ENCODE results near the gene ABTB2.

The ABTB2 gene

DNA sequence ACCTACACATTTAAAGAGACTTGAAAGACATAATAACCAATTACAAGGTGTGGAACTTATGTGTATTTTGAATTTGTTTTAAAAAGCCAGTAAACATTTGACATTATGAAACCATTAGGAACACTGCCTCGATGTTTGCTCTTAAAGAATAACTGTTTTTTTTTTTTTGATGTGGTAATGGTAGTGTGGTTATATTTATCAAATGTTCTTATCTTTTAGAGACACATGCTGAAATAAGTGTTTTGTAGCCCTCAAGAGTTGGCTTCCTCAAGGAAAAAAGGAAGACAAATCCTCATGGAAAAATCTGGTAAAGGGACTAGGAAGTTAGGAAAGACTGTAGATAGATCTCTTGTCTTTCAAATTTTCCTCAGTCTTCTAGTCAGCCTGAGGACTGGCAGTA, 2.2 kb upstream of the ABTB2 start:
- DNase-seq (ENCODE audit: low read depth) = no peak

DNA sequence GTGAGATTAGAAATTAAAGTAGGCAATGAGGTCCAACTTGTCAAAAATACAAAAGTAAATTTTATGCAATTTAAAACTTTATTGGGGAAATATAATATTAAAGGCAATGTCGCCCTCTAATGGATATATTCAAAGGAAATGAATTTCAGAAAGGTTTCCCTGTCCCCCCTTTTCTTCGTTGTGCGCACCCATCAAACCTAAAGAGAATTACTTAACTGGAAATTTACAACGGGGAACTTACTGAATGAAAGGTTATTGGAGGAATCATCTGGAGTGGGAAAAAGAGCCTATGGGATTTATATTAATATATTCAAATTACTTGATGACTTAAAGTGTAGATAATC, 1.7 kb upstream of the ABTB2 start:
- no peak for DNase-seq (ENCODE audit: low read depth)

- DNase-seq (ENCODE audit: low read depth) = no peak
Measured at GRCh38 chr11:34358728-34359547, 1.1 kb upstream of the ABTB2 start.

DNA sequence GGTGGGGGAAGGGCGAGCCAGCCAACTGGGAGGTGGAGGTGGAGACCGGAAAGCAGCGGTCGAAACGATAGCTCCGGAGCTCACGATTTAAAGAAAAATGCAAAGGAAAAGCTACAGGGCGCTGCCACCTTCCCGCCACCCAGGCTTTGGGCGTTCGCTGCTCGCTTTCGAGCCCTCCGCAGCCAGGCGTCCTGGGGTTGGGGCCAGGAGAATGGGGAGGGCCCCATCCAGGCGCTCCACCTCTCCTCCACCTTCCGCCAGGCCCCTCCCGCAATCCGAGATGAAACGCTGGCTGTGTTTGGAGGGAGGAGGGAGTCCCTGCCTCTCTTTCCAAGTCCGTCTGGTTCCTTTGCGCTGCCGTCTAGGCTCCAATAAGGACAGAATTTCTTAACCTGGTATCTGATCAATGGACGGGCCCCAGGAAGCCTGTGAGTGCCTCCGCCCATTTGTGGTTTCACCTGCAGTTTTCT, 483 bp upstream of the ABTB2 start:
- no peak for DNase-seq (ENCODE audit: low read depth)

- DNase-seq (ENCODE audit: low read depth) = no peak
Measured at GRCh38 chr11:34356913-34357700, 703 bp downstream of the ABTB2 start.

DNA sequence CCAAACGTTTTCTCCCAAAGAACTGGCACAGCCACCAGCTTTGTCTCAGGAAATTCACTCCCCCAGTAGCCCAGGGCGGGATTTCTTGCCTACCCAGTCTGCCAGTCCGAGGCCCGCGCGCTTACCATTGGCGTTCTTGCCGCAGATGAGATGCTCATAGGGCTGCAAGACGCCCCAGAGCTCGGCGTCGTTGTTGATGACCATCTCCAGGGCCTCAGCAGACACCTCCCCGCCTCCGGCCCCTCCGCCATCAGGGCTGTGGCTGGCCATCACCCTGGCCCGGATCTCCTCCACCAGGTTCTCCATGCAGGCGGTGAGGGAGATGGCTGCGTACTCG, 1.3 kb downstream of the ABTB2 start:
- DNase-seq (ENCODE audit: low read depth) = no peak

- no peak for DNase-seq (ENCODE audit: low read depth)
Measured at GRCh38 chr11:34356130-34356529, 1.7 kb downstream of the ABTB2 start.

DNA sequence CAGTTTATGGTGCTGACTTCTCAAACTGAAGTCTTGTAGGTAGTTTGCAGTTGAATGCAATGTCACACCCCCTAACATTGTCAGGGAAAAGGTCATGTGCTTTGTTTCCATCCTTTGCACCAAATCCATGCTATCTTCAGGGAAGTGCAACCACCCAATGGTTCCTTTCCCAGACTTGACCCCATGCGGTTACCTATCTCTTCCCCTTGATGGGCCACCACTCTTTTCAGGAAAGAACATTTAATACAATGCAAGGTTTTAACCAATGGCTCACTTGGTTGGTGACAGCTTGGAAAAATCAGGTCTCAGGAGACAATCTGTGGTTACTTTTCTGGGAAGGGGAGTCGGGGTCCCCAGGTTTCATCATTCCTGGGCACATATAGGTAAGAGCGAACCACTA, 2.1 kb downstream of the ABTB2 start:
- DNase-seq (ENCODE audit: low read depth) = no peak

DNA sequence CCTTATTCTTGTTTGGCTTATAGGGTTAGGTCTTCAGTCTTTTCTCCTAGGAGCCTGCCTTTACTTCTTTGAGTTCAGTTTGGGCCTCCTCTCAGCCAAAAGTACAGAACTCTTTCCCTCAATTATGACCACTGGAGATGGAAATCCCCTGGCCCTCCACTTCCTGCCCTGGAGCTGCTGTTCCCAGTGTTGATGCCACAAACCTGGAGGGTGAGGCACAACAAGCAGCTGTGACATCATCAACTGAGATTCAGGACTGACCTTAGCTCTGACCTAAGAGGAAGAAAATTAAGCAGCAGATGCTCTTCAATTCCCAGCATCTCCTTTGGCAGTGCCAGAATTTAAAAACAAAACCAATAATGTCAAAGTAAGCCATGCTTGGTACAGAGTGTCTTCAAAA, 3.0 kb downstream of the ABTB2 start:
- no peak for DNase-seq (ENCODE audit: low read depth)

DNA sequence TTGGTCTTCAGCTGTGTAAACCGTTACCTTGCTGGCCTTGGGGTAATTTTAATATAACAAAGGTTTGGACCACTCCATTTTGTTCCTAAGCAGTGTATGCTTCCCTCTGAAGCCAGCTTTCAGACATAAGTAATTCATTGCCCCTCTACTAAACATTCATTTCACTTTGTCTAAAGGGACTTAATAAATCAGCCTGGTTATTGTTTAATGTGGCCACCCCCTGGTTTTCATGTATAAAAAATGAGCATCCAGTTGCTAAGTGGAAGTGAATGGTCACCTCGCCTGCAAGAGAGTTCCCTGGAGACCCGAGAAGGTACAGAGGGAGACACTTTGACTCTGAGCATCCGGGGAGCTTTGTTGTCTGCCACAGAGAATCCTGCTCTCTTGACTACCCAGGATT, 3.9 kb downstream of the ABTB2 start:
- DNase-seq (ENCODE audit: low read depth) = no peak

DNA sequence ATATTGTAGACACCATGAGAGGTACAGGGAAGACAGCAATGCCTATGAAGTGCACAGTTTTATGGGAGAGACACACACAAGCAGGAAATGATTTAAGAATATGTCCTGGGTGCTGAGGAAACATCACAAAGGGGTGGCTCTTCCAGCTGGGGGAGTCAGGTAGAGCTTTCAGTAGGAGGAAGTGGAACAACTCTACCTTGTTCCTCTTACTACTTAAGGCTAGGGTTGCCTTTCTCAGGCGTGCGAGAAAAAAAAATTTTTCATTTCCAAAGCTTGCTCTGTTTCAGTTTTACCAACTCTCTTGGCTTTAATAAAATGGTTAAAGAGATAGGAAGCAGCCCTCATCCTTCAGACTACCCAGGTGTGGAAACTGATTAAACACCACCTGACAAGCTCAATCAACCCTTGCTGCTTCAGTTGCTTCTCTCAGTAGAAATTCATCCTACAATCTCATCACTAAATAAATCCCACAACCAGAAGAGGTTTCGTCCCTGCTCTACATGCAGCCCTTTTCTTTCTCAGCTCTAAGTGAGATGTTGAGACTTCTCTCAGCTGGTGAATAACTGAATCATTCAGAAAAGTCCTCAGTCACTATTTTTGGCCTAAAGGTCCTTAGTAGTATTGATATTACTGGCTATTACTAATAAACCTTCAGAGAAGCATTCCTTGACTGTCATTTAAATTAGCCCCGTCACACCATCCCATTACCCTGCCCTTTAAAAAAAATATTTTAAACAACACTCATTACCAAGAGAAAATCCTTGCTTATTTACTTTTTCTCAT, 5.9 kb downstream of the ABTB2 start:
- DNase-seq (ENCODE audit: low read depth) = no peak

- no peak for DNase-seq (ENCODE audit: low read depth)
Measured at GRCh38 chr11:34351051-34351450, 6.8 kb downstream of the ABTB2 start.

- no peak for DNase-seq (ENCODE audit: low read depth)
Measured at GRCh38 chr11:34349882-34350281, 7.9 kb downstream of the ABTB2 start.

- no peak for DNase-seq (ENCODE audit: low read depth)
Measured at GRCh38 chr11:34348919-34349318, 8.9 kb downstream of the ABTB2 start.

DNA sequence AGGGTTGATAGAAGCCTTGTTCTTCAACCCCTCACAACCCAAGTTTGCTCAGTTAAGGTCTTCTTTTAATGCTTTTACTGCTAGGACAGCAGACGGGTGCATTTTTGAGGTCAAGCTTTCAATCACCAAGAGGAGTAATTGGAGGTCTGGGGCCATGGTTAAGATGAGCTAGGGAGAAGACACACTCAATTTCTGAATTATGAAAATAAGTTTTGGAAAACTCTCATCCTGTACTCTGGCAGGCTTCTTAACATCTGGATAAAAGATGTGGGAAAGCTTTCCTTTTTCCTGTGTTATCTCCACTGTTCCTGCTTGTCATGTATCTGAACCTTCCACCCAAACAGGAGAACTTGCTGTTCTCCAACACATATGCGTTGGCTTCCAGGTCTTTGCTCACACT, 9.7 kb downstream of the ABTB2 start:
- no peak for DNase-seq (ENCODE audit: low read depth)

GRCh38 chr11:34346551-34346950, 11.3 kb downstream of the ABTB2 start:
- DNase-seq (ENCODE audit: low read depth) = no peak

GRCh38 chr11:34345991-34346480, 11.8 kb downstream of the ABTB2 start:
- DNase-seq (ENCODE audit: low read depth) = no peak

GRCh38 chr11:34345540-34345876, 12.3 kb downstream of the ABTB2 start:
- no peak for DNase-seq (ENCODE audit: low read depth)

DNA sequence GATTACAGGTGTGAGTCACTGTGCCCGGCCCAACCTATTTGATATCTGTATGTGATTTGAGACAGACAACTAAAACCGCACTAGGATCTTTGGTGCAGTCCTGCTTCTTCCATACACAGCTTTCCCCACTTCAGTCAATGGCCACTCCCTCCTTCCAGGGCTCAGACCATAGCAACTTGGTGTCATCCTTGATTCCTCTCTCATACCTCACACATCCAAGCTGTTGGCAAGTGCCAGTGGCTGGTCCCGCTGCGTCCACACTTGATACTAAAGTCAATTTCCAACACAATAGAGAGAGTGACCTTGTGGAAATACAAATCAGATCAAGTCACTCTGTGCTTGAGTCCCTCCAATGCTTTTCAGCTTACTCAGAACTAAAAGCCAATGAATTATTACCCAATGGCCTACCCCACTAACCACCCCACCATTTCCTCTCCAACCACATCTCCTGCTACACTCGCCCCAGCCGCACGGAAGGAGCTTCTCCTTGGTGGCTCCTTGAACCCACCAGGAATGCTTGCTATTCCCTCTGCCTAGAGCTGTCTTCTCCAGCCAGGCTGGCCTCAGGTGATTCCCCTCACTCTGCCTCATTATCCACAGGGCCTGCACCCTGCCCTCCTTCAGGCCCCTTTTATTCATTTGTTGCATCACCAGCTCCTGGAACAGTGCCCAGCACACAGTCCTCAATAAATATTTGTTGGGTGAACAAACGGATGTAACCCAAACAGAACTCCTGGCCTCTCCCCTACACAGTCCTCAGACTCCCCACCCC, 12.9 kb downstream of the ABTB2 start:
- DNase-seq (ENCODE audit: low read depth) = peak; percentile 94

DNA sequence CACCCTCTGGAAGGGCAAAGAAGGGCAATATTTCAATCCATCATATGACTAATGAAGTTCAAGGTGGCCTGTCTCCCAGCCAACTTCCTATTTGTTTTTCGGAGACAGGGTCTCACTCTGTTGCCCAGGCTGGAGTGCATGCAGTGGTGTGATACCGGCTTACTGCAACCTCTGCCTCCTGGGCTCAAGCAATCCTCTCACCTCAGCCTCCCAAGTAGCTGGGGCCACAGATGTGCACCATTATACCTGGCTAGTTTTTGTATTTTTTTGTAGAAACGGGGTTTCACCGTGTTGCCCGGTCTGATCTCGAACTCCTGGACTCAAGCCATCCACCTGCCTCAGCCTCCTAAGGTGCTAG, 13.4 kb downstream of the ABTB2 start:
- DNase-seq (ENCODE audit: low read depth) = no peak

DNA sequence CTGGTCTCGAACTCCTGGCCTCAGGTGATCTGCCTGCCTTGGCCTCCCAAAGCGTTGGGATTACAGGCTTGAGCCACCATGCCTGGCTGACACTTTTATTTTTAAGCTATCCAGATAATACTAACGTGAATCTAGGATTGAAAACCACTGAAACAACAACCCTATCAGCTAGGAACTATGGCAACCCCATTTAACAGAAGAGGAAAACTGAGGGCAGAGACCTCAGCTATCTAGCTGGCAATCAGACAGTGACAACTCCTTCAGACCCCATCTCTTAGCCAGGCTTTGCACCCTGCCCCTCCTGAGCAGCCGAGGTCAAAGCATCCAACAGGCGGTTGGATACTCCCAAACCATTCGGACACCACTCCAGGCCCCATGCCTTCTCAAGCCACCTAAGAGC, 14.1 kb downstream of the ABTB2 start:
- no peak for DNase-seq (ENCODE audit: low read depth)

GRCh38 chr11:34343153-34343552, 14.7 kb downstream of the ABTB2 start:
- no peak for DNase-seq (ENCODE audit: low read depth)
